Mesodermal cell (in vitro differentiated cells): ENCODE measurements around the gene CDCA7L.
A peak's percentile ranks its signal among the peaks of the same experiment; 100 is the strongest.

ENCODE experiments used
- H3K27ac ChIP-seq: 2 replicates; pipeline ENCODE4 v1.7.0; 2013; ENCODE audit warnings: mild to moderate bottlenecking, low read depth, low read length, moderate library complexity; ENCODE audit not compliant: severe bottlenecking
- H3K36me3 ChIP-seq: 2 replicates; pipeline ENCODE4 v1.7.1; 2013; ENCODE audit warnings: mild to moderate bottlenecking, low read length, moderate library complexity; ENCODE audit not compliant: control insufficient read depth, insufficient read depth
- H3K4me1 ChIP-seq: one replicate; pipeline ENCODE4 v1.7.1; 2013; ENCODE audit warnings: mild to moderate bottlenecking, low read length; ENCODE audit not compliant: insufficient read depth, control insufficient read depth, poor library complexity, severe bottlenecking
- H3K4me3 ChIP-seq: 2 replicates; pipeline ENCODE4 v1.7.0; 2013; ENCODE audit warnings: low read length, control low read depth, mild to moderate bottlenecking; ENCODE audit not compliant: insufficient read depth, poor library complexity, severe bottlenecking; ENCODE audit errors: extremely low read depth
- H3K9me3 ChIP-seq: 2 replicates; pipeline ENCODE4 v1.7.1; 2013; ENCODE audit warnings: mild to moderate bottlenecking, low read length, moderate library complexity; ENCODE audit not compliant: control insufficient read depth
- WGBS, 2 experiments: methylation state at CpG; one replicate each; pipeline ENCODE4 v1.1.5; 2013; ENCODE audit warnings: missing lambda C conversion rate in 2 of 2; ENCODE audit not compliant: insufficient coverage in 2 of 2; 5-methylcytosine and 5-hydroxymethylcytosine counted together

The CDCA7L gene

GRCh38 chr7:21966271-21966670 lies 20.6 kb upstream of the CDCA7L start:
- no peaks in the 10 kb centered on the region for H3K9me3 ChIP-seq
- no peak overlapping the region for H3K27ac ChIP-seq
- no peaks in the 10 kb centered on the region for H3K36me3 ChIP-seq
- 100% methylated on average over 1 of the region's 1 CpG; no CpG with 5 or more reads in 1 of the 2 experiments for WGBS, 2 experiments
- H3K4me3 ChIP-seq = no peak overlapping the region
- H3K4me1 ChIP-seq = peaks cover 19% of the 10 kb centered on the region

DNA sequence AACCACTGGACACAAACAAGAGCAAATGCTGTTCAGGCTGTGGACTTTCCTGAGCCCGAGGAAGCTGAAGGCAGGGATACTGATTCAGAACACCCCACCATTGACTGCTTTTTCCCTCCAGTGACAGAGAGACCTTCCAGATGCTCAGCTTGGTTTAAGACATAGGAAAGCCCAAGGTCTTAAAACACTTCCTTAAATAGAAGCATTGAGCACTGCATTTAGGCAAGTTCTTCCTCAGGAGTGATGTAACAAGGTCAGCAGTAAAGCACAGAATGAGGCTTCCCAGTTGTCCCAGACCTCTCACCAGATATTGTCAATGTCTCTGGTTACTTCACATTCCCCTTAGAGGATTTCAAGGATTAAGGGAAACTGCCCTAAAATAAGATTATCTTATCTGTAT lies 19.6 kb upstream of the CDCA7L start:
- WGBS, 2 experiments = 50 to 92% methylated on average over 1 of the region's 1 CpG
- Histone ChIP-seq H3K4me1 (peaks cover 25% of the 10 kb centered on the region), H3K4me3 (no peak overlapping the region), H3K27ac (peak overlapping the region; percentile 45), H3K36me3 (no peaks in the 10 kb centered on the region), H3K9me3 (no peaks in the 10 kb centered on the region)

GRCh38 chr7:21962677-21963076 lies 17.0 kb upstream of the CDCA7L start:
- WGBS, 2 experiments = 86 to 92% methylated on average over 6 to 8 of the region's 9 CpGs
- Histone ChIP-seq H3K36me3 (no peaks in the 10 kb centered on the region), H3K27ac (no peak overlapping the region)

GRCh38 chr7:21960922-21961321 lies 15.2 kb upstream of the CDCA7L start:
- WGBS, 2 experiments = 92% methylated on average over 2 of the region's 3 CpGs; no CpG with 5 or more reads in 1 of the 2 experiments
- Histone ChIP-seq H3K27ac (no peak overlapping the region), H3K9me3 (no peaks in the 10 kb centered on the region), H3K36me3 (no peaks in the 10 kb centered on the region), H3K4me3 (no peak overlapping the region), H3K4me1 (peaks cover 23% of the 10 kb centered on the region)

More at GRCh38 chr7:21962677-21963076, 17.0 kb upstream of the CDCA7L start:
- Histone ChIP-seq H3K9me3 (no peaks in the 10 kb centered on the region), H3K4me3 (no peak overlapping the region), H3K4me1 (peaks cover 25% of the 10 kb centered on the region)

GRCh38 chr7:21959387-21959776 lies 13.7 kb upstream of the CDCA7L start:
- Histone ChIP-seq H3K4me3 (no peak overlapping the region), H3K9me3 (no peaks in the 10 kb centered on the region), H3K4me1 (peaks cover 7% of the 10 kb centered on the region), H3K36me3 (no peaks in the 10 kb centered on the region), H3K27ac (no peak overlapping the region)
- no CpG with 5 or more reads among the region's 3 CpGs for WGBS, 2 experiments

DNA sequence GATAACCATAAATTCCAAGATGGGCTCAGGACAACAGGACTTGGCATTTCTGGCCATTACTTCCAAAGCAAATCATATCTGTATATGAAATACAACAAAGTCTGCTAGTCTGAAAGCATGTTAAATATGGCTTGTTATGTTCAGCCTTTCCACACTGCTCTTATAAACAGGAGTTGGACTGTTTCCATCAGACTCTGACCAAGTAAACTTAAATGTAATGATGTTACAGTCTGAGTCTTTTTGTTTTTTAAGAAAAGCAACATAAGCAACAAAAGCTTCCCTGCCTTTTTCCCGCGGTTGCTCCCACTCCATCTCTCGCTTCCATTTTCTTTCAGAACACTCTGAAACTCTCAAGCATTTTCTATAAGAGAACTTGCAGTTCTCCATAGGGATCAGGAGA lies 8.1 kb upstream of the CDCA7L start:
- Histone ChIP-seq H3K36me3 (no peaks in the 10 kb centered on the region), H3K27ac (no peak overlapping the region), H3K4me3 (no peak overlapping the region), H3K9me3 (no peaks in the 10 kb centered on the region), H3K4me1 (peaks cover 8% of the 10 kb centered on the region)
- no CpG with 5 or more reads among the region's 3 CpGs for WGBS, 2 experiments

GRCh38 chr7:21948887-21949540 lies 3.3 kb upstream of the CDCA7L start:
- 63 to 66% methylated on average over 6 to 7 of the region's 8 CpGs for WGBS, 2 experiments
- H3K36me3 ChIP-seq = no peaks in the 10 kb centered on the region
- peak overlapping the region; percentile 57 for H3K27ac ChIP-seq
- peaks cover 30% of the 10 kb centered on the region for H3K4me1 ChIP-seq
- H3K4me3 ChIP-seq = no peak overlapping the region
- no peaks in the 10 kb centered on the region for H3K9me3 ChIP-seq

GRCh38 chr7:21948364-21948763 lies 2.7 kb upstream of the CDCA7L start:
- 73 to 83% methylated on average over 1 to 2 of the region's 2 CpGs for WGBS, 2 experiments
- Histone ChIP-seq H3K4me3 (no peak overlapping the region), H3K27ac (no peak overlapping the region)

GRCh38 chr7:21947946-21948345 lies 2.2 kb upstream of the CDCA7L start:
- Histone ChIP-seq H3K4me3 (no peak overlapping the region), H3K36me3 (no peaks in the 10 kb centered on the region), H3K4me1 (peaks cover 38% of the 10 kb centered on the region), H3K9me3 (no peaks in the 10 kb centered on the region), H3K27ac (no peak overlapping the region)
- WGBS, 2 experiments = 100% methylated on average over 1 of the region's 2 CpGs; no CpG with 5 or more reads in 1 of the 2 experiments

More at GRCh38 chr7:21948364-21948763, 2.7 kb upstream of the CDCA7L start:
- Histone ChIP-seq H3K4me1 (peaks cover 37% of the 10 kb centered on the region), H3K9me3 (no peaks in the 10 kb centered on the region), H3K36me3 (no peaks in the 10 kb centered on the region)

DNA sequence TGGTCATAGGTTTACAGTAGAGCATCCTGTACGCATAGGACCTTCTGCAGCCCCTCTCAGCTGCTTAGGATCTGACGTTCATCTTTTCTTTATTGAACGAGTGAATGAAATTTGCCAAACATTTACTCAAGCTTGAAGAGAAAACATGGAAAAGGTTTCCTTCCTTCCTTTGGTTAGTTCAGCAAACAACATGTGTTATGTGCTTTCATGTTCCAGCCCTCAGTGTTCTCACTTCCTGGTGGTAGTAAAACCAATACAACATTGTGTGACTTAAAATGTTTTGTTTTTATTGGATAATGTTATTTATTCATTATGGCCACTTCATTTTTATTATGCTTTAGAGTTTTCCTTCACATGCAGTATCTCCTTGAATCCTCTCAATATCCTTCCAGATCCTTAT lies 1.4 kb upstream of the CDCA7L start:
- Histone ChIP-seq H3K36me3 (no peaks in the 10 kb centered on the region), H3K27ac (no peak overlapping the region), H3K9me3 (no peaks in the 10 kb centered on the region), H3K4me1 (peaks cover 42% of the 10 kb centered on the region), H3K4me3 (no peak overlapping the region)
- WGBS, 2 experiments = 87% methylated on average over 3 of the region's 3 CpGs

- peak overlapping the region; percentile 46 for H3K4me3 ChIP-seq
- 4 to 65% methylated on average over 2 to 3 of the region's 8 CpGs for WGBS, 2 experiments
Observed at GRCh38 chr7:21946222-21946709, 567 bp upstream of the CDCA7L start.

More at GRCh38 chr7:21946222-21946709, 567 bp upstream of the CDCA7L start:
- Histone ChIP-seq H3K27ac (no peak overlapping the region), H3K4me1 (peaks cover 42% of the 10 kb centered on the region), H3K36me3 (no peaks in the 10 kb centered on the region), H3K9me3 (no peaks in the 10 kb centered on the region)
